ENCODE measurements around the gene RPL18A.

- TF ChIP-seq POLR2A (IDR thresholded peaks at IDR 0.05; ENCODE audit: low read depth, low read length) (no peak), POLR2AphosphoS5 (IDR thresholded peaks at IDR 0.05; ENCODE audit: low read depth, low read length) (no peak), TAF1 (IDR thresholded peaks at IDR 0.05; ENCODE audit: low read depth, low read length) (no peak)
These were observed 30.0 kb downstream of the RPL18A start for GRCh38 chr19:17889609-17890214.
